GM18502 (cell line): ENCODE results near the gene GRK3.
"Not testable (repeated sequence)": the region's sequence is repeated elsewhere in the genome, so short reads cannot be mapped to it uniquely, and the experiment has no call there.

Source experiments
- ATAC-seq: cut with Tn5 transposase; IDR thresholded peaks from one replicate; pipeline ENCODE4 v1.9.1; 2021; ENCODE audit warnings: mild to moderate bottlenecking; ENCODE audit not compliant: unreplicated experiment, poor library complexity

Gene GRK3

GRCh38 chr22:25692397-25693267, 128.2 kb downstream of the GRK3 start:
- ATAC-seq = no peak

- ATAC-seq = no peak
Measured at GRCh38 chr22:25693268-25693565, 128.7 kb downstream of the GRK3 start.

GRCh38 chr22:25694196-25694907, 129.9 kb downstream of the GRK3 start:
- no peak for ATAC-seq

GRCh38 chr22:25695146-25695545, 130.7 kb downstream of the GRK3 start:
- no peak for ATAC-seq

- ATAC-seq = no peak
Measured at GRCh38 chr22:25696763-25697162, 132.3 kb downstream of the GRK3 start.

DNA sequence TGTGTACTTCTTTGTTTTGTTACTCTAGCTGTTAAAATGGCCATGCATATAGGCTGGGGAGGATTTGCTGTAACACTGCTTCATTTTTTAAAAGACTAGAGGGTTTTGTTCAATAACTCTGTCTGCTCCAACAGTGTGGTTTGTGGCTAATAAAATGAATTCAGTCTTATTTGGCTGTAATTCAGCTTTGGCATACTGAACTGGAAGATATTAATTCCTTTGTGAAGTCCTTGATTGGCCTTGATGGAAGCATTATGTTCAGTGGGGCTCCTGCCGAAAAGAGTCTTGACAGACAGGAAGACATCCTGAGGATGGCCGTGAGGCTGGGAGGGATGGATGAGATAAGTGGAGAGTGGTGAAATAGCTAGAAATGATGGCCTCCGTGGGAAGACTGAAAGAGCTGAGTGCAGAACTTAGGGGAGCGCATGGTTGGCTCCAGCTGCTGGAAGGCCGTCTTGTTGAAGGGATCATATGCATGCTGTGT, 132.7 kb downstream of the GRK3 start:
- no peak for ATAC-seq

GRCh38 chr22:25697978-25698377, 133.5 kb downstream of the GRK3 start:
- no peak for ATAC-seq

DNA sequence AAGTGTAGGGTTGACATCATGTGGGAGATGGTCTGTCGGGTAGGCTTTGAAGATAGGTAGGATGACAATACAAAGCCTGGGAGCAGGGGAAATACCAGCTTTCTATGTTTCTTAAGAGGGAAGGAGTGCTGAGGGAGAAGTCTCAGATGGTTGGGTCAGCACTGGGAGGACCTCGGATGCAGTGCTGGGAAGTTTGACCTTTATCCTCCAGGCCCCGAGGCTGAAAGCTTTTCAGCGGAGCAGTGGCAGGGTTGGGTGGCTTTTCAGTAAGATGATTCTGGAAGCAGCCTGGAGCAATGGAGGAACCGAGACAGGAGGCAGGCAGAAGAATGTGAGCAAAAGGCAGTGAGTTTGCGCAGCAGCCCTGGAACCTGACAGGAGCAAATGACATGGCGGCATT, 134.0 kb downstream of the GRK3 start:
- ATAC-seq = no peak

- no peak for ATAC-seq
Measured at GRCh38 chr22:25698978-25699377, 134.5 kb downstream of the GRK3 start.

- no peak for ATAC-seq
Measured at GRCh38 chr22:25701056-25701780, 136.7 kb downstream of the GRK3 start.

- no peak for ATAC-seq
Measured at GRCh38 chr22:25702040-25702439, 137.6 kb downstream of the GRK3 start.

DNA sequence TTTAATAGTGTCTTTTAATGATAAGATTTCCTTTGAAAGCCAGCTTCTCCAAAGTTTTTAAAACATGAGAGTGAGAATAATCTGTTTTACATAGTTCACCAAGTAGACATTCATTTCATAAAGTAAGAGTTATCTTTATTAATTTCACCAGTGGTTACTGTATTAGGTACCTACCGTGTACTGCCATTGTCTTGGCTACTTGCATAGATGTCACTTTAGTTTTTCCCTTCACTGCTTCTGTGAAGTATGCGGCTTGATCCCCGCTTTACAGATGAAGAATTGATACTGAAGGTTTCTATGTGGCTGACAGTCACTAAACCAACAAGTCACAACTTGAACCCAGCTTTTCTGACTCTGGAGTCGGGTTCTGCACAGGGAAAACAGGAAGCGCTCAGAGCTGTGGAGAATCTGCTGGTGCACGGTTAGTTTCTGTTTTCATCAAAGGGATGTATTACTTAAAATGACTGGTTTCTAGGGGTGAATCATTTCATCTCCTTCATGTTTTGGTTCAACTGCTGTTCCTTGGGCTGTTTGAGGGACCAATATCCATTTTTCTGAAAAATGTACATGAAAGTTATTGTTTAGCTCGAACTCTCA, 138.2 kb downstream of the GRK3 start:
- ATAC-seq = no peak

DNA sequence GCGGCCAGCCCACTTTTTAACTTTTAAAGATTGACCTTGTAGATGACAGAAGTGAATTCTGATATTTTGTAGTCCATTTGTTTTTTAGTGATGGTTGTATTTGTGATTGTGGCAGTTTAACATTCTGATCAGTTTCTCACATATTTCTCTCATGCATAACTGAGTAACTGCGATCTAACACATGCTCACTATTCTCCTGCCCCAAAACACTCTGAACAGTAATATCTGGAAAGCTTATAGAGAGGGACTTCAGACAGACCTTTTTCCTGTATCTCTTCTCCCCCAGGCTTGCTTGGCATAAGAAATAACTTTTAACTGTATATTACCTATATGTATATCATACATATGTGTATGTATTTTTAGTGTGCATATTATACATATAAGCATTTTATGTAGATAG, 140.2 kb downstream of the GRK3 start:
- no peak for ATAC-seq

DNA sequence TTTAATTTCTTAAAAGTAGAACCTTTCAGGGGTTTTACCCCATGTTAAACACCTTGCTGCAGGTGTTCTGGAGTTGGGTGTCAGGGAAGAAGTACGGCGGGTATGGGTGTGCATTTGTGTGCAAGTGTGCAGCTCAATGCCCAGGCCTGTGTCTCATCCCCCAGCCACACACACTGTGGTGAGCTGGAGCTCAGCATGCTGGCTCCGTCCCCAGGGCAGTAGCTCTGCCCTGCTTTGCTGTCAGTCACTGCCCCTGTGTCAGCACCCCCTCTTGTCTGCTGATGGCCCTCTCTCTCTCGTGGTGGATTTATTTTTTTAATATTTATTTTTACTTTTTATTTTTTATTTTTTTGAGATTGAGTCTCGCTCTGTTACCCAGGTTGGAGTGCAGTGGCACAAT, 141.7 kb downstream of the GRK3 start:
- ATAC-seq = no peak

GRCh38 chr22:25708430-25708829, 144.0 kb downstream of the GRK3 start:
- not testable (repeated sequence) for ATAC-seq

DNA sequence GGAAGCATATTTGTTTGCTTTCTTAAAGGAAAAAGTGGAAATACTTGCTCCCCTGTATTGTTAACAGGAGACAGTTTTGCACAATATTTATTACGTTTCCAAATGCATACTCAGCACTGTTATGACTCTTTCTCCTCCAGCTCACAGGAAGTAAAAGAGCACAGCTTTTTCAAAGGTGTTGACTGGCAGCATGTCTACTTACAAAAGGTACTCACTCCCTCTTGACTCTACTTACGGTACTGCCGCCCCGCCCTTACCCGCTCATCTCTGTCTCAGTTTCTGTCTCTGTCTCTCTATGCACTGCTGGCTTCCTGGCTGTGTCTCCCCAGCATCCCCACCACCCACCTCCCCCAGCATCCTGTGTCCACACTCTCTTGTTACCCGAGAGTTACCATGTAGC, 145.3 kb downstream of the GRK3 start:
- ATAC-seq = no peak

GRCh38 chr22:25710501-25710900, 146.0 kb downstream of the GRK3 start:
- no peak for ATAC-seq

DNA sequence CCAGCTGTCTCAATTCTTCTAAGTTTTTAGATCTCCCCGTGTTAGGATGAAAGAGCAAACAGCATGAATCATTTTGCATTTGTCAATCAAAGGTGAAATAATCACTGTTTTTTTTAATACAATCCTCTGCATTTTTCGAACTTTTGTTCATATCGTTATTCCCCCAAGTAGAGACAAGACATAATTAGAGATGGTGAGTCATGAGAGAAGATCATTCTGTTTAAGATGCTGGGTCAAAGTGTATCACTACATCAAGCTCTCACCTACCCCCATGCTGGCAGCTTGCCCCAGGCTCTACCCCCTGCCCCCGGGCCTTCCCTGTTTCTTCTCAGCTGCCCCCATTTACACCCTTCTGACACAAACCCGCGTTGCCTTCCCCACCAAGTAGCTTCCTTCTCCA, 147.0 kb downstream of the GRK3 start:
- no peak for ATAC-seq

DNA sequence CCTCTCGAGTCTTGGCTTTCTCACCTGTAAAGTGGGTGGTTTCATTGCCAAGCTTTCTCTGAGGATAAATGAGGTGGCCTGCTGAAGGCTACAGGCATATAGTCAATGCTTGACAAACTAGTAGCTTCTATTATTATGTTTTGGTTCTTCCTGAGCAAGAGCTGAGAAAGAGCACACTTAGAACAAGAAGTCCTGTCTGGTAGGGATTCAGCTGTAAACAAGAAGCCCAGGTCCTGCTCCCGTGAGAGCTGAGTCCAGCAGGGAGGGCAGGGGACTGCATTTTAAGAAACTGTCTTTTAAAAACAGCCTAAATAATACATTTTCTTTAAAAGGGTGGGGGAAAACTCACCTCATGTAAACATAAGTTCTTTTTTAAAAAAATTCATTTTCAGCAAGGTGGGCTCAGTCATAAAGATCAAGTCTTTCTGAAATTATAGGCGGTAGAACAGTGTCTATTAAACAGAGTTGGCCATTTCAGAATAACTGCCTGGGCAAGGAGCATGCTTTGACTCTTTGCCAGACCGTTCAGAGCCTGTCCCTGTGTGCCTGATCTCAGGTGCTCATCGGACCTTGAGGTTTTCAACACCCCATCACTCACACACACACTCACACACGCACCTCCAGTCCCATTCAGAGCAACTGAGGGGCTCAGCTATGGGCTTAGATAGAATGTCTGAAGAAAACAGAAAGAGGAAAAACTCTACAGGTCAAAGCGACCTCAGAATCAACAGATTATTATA, 148.4 kb downstream of the GRK3 start:
- no peak for ATAC-seq

GRCh38 chr22:25714070-25714469, 149.6 kb downstream of the GRK3 start:
- no peak for ATAC-seq
